Stimulated activated naive B cell treated with anti-CD40 and anti-IgM and Interleukin-4, amounts not matched to agents 10 μg/mL and 1 μg/mL and 100 μg/mL, for 72 hours (primary cell): ENCODE results near the gene GYS1.
A peak's percentile ranks its signal among the peaks of the same experiment; 100 is the strongest.

Experiments used
- ATAC-seq, 2 donors: fragments of 150-1000 bp; cut with Tn5 transposase; replicated peaks; 2 replicates each; pipeline ENCODE4 v1.10.0; 2021; ENCODE audit warnings: moderate library complexity in 1 of 2
- DNase-seq: peaks from one replicate; pipeline ENCODE4 v3.0.0; 2021
- H3K27ac Mint-ChIP-seq: one replicate; pipeline ENCODE4 v1.8.0; 2022; ENCODE audit warnings: mild to moderate bottlenecking, mixed read lengths
- H3K27me3 Mint-ChIP-seq, 2 donors: one replicate each; pipeline ENCODE4 v1.8.0; 2022; ENCODE audit warnings: mixed read lengths in 2 of 2
- H3K36me3 Mint-ChIP-seq, 2 donors: one replicate each; pipeline ENCODE4 v1.8.0; 2022; ENCODE audit warnings: mixed read lengths in 2 of 2, mild to moderate bottlenecking in 1 of 2
- H3K4me1 Mint-ChIP-seq, 2 donors: one replicate each; pipeline ENCODE4 v1.8.0; 2022; ENCODE audit warnings: mixed read lengths in 2 of 2, mild to moderate bottlenecking in 1 of 2
- H3K4me3 Mint-ChIP-seq, 2 donors: one replicate each; pipeline ENCODE4 v1.8.0; 2022; ENCODE audit warnings: mild to moderate bottlenecking in 2 of 2, mixed read lengths in 2 of 2, moderate library complexity in 1 of 2
- H3K9me3 Mint-ChIP-seq, 2 donors: one replicate each; pipeline ENCODE4 v1.8.0; 2022; ENCODE audit warnings: mixed read lengths in 2 of 2, mild to moderate bottlenecking in 1 of 2

GYS1 gene

GRCh38 chr19:48955308-48955958, 37.7 kb downstream of the GYS1 start:
- Mint-ChIP-seq H3K4me1 (peaks cover 19 to 37% of the 10 kb centered on the region in 2 donors), H3K4me3 (peak overlapping the region; percentile 92 to 94), H3K36me3 (peaks cover 21 to 39% of the 10 kb centered on the region in 2 donors), H3K9me3 (no peaks in the 10 kb centered on the region), H3K27me3 (no peaks in the 10 kb centered on the region), H3K27ac (peak overlapping the region; percentile 97)
- ATAC-seq (no peak), DNase-seq (no peak)

- no peaks in the 10 kb centered on the region for H3K9me3 Mint-ChIP-seq
- H3K4me1 Mint-ChIP-seq = peaks cover 19 to 37% of the 10 kb centered on the region in 2 donors
- H3K27me3 Mint-ChIP-seq = no peaks in the 10 kb centered on the region
- peak within 1 kb of the TSS; percentile 92 to 94 for H3K4me3 Mint-ChIP-seq
- peak; percentile 92 to 94 for ATAC-seq
- H3K27ac Mint-ChIP-seq = peak within 1 kb of the TSS; percentile 97
- DNase-seq = peak; percentile 96
- H3K36me3 Mint-ChIP-seq = peaks cover 21 to 38% of the 10 kb centered on the region in 2 donors
Measured at GRCh38 chr19:48954595-48955307, 38.4 kb downstream of the GYS1 start, which contains the start of gene BAX. BAX (plus strand) TSS chr19:48954875; CDS start chr19:48954929, 54 bp downstream.

- H3K9me3 Mint-ChIP-seq = no peaks in the 10 kb centered on the region
- ATAC-seq = no peak
Measured at GRCh38 chr19:48953990-48954594, 39.0 kb downstream of the GYS1 start.

GRCh38 chr19:48953141-48953540, 40.0 kb downstream of the GYS1 start:
- DNase-seq = no peak
- no peaks in the 10 kb centered on the region for H3K9me3 Mint-ChIP-seq
- peaks cover 17 to 27% of the 10 kb centered on the region in 2 donors for H3K4me1 Mint-ChIP-seq
- no peak overlapping the region for H3K4me3 Mint-ChIP-seq
- H3K27ac Mint-ChIP-seq = no peak overlapping the region
- no peak for ATAC-seq
- peaks cover 16 to 29% of the 10 kb centered on the region in 2 donors for H3K36me3 Mint-ChIP-seq
- no peaks in the 10 kb centered on the region for H3K27me3 Mint-ChIP-seq

More at GRCh38 chr19:48953990-48954594, 39.0 kb downstream of the GYS1 start:
- DNase-seq = no peak
- H3K27me3 Mint-ChIP-seq = no peaks in the 10 kb centered on the region
- H3K36me3 Mint-ChIP-seq = peaks cover 21 to 36% of the 10 kb centered on the region in 2 donors
- peak overlapping the region; percentile 87 to 92 for H3K4me3 Mint-ChIP-seq
- H3K4me1 Mint-ChIP-seq = peaks cover 19 to 35% of the 10 kb centered on the region in 2 donors
- H3K27ac Mint-ChIP-seq = peak overlapping the region; percentile 87

- no peak overlapping the region for H3K27ac Mint-ChIP-seq
- DNase-seq (no peak), ATAC-seq (no peak)
- H3K4me1 Mint-ChIP-seq = peaks cover 9 to 13% of the 10 kb centered on the region in 2 donors
- H3K4me3 Mint-ChIP-seq = no peak overlapping the region
- peaks cover 2 to 4% of the 10 kb centered on the region in 2 donors for H3K9me3 Mint-ChIP-seq
- H3K27me3 Mint-ChIP-seq = no peaks in the 10 kb centered on the region
- H3K36me3 Mint-ChIP-seq = peaks cover 7 to 9% of the 10 kb centered on the region in 2 donors
Measured at GRCh38 chr19:48950830-48951519, 42.1 kb downstream of the GYS1 start.

- H3K4me3 Mint-ChIP-seq = no peak overlapping the region
Measured at GRCh38 chr19:48950159-48950558, 43.0 kb downstream of the GYS1 start.

GRCh38 chr19:48947258-48947542, 45.9 kb downstream of the GYS1 start:
- Mint-ChIP-seq H3K27me3 (no peaks in the 10 kb centered on the region), H3K27ac (no peak overlapping the region), H3K4me1 (no peaks in the 10 kb centered on the region), H3K9me3 (peaks cover 2 to 4% of the 10 kb centered on the region in 2 donors), H3K4me3 (no peak overlapping the region), H3K36me3 (peaks cover 3 to 5% of the 10 kb centered on the region in 2 donors)
- ATAC-seq (no peak), DNase-seq (no peak)

More at GRCh38 chr19:48950159-48950558, 43.0 kb downstream of the GYS1 start:
- Mint-ChIP-seq H3K27ac (no peak overlapping the region), H3K9me3 (peaks cover 2 to 4% of the 10 kb centered on the region in 2 donors), H3K36me3 (peaks cover 4 to 5% of the 10 kb centered on the region in 2 donors), H3K4me1 (peaks cover 3 to 5% of the 10 kb centered on the region in 2 donors), H3K27me3 (no peaks in the 10 kb centered on the region)
- DNase-seq = no peak
- ATAC-seq = no peak

GRCh38 chr19:48946463-48947257, 46.4 kb downstream of the GYS1 start:
- Mint-ChIP-seq H3K4me3 (no peak overlapping the region), H3K27ac (no peak overlapping the region), H3K27me3 (no peaks in the 10 kb centered on the region), H3K9me3 (peaks cover 2 to 4% of the 10 kb centered on the region in 2 donors), H3K36me3 (peaks cover 3 to 5% of the 10 kb centered on the region in 2 donors), H3K4me1 (no peaks in the 10 kb centered on the region)
- DNase-seq = no peak
- ATAC-seq = no peak

- Mint-ChIP-seq H3K9me3 (peaks cover 4 to 5% of the 10 kb centered on the region in 2 donors), H3K4me3 (no peak overlapping the region), H3K27me3 (no peaks in the 10 kb centered on the region), H3K27ac (no peak overlapping the region), H3K4me1 (no peaks in the 10 kb centered on the region), H3K36me3 (peaks cover 3 to 7% of the 10 kb centered on the region in 2 donors)
- DNase-seq = no peak
- no peak for ATAC-seq
Measured at GRCh38 chr19:48945817-48946216, 47.3 kb downstream of the GYS1 start.

GRCh38 chr19:48945415-48945814, 47.7 kb downstream of the GYS1 start:
- Mint-ChIP-seq H3K27ac (no peak overlapping the region), H3K27me3 (no peaks in the 10 kb centered on the region), H3K4me3 (no peak overlapping the region), H3K4me1 (no peaks in the 10 kb centered on the region), H3K36me3 (peaks cover 3 to 7% of the 10 kb centered on the region in 2 donors), H3K9me3 (peaks cover 4 to 5% of the 10 kb centered on the region in 2 donors)
- DNase-seq (no peak), ATAC-seq (no peak)

- Mint-ChIP-seq H3K27ac (no peak overlapping the region), H3K27me3 (peaks cover 0 to 13% of the 10 kb centered on the region in 2 donors)
- no peak for ATAC-seq
Measured at GRCh38 chr19:48943081-48943480, 50.0 kb downstream of the GYS1 start.

GRCh38 chr19:48940902-48941301, 52.2 kb downstream of the GYS1 start:
- Mint-ChIP-seq H3K4me1 (no peaks in the 10 kb centered on the region), H3K9me3 (peaks cover 0 to 3% of the 10 kb centered on the region in 2 donors), H3K27me3 (peaks cover 4 to 19% of the 10 kb centered on the region in 2 donors), H3K27ac (no peak overlapping the region), H3K36me3 (peaks cover 0 to 2% of the 10 kb centered on the region in 2 donors), H3K4me3 (no peak overlapping the region)
- DNase-seq (no peak), ATAC-seq (no peak)

More at GRCh38 chr19:48943081-48943480, 50.0 kb downstream of the GYS1 start:
- Mint-ChIP-seq H3K4me3 (no peak overlapping the region), H3K9me3 (peaks cover 4 to 5% of the 10 kb centered on the region in 2 donors), H3K4me1 (no peaks in the 10 kb centered on the region), H3K36me3 (peaks cover 0 to 4% of the 10 kb centered on the region in 2 donors)
- no peak for DNase-seq

- Mint-ChIP-seq H3K27ac (no peak overlapping the region), H3K27me3 (peaks cover 11 to 25% of the 10 kb centered on the region in 2 donors)
- ATAC-seq = no peak
Measured at GRCh38 chr19:48938256-48938655, 54.9 kb downstream of the GYS1 start.

More at GRCh38 chr19:48938256-48938655, 54.9 kb downstream of the GYS1 start:
- Mint-ChIP-seq H3K9me3 (peaks cover 0 to 3% of the 10 kb centered on the region in 2 donors), H3K4me3 (no peak overlapping the region), H3K4me1 (peaks cover 5 to 14% of the 10 kb centered on the region in 2 donors), H3K36me3 (peaks cover 0 to 2% of the 10 kb centered on the region in 2 donors)
- no peak for DNase-seq
